22Rv1 (cell line): ENCODE data around the gene GOLGA6L4.
"Not testable (repeated sequence)": the region's sequence is repeated elsewhere in the genome, so short reads cannot be mapped to it uniquely, and the experiment has no call there.

Source experiments
- CTCF ChIP-seq: fragments of 450-650 bp; IDR thresholded peaks from 2 replicates; pipeline ENCODE4 v1.5.1; 2017; ENCODE audit warnings: mild to moderate bottlenecking
- ZFX ChIP-seq: fragments of 450-650 bp; IDR thresholded peaks from 2 replicates; pipeline ENCODE4 v1.6.1; 2017; ENCODE audit warnings: antibody characterized with exemption, borderline replicate concordance

DNA sequence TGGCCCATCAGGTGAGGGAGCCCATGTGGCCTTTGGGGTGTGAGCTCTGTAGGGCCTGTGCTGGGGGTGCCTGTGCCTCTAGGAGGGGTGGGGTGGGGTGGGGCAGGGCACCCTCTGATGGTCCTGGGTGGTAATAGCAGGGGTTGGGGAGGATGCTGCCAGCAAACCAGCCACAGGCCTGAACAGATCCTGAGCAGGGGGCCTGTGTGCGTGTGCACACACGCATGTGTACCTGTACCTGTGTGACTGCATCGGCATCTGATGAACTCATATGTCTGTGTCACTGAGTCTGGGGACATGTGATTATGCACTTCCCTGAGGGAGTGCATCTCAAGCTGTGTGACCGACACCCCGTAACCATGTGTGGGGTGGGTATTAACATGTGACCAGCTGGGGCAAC lies 42.6 kb upstream of the GOLGA6L4 start:
- TF ChIP-seq CTCF, ZFX: not testable (repeated sequence)
